ENCODE results near the gene BAD.
A peak's percentile ranks its signal among the peaks of the same experiment; 100 is the strongest.

DNA sequence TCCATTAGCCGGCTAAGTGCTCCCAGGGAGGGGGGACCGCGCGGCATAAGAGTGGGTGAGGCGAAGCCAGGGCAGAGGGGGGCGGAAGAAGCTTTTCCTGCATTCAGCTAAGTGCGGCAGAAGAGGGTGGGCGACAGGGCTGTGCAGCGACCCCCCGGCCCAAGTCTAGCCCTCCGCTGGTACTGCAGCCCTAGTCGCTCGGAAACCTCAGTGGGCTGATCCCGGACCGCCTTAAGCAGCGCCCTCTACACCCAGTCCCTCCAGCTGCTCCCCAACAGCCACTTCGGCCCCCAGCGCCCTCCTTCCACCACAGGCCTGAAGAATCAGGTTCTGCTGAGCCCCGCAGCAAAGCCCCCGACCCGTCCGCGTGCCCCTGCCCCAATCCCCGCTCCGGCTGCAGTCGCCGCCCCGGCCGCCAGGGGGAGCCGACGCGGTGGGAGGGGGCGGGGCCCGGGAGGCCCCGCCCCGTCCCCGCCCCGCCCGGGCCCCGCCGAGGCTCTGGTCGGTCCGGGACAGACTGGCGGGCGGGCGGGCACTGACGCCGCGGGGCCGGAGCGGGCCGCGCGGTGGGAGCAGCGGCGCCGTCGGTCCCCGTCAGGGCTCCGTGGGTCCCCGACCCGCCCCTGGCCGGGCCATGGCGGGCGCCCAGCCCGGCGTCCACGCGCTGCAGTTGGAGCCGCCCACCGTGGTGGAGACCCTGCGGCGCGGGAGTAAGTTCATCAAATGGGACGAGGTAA, 33.3 kb downstream of the BAD start, which contains the start of gene PLCB3:
- TF ChIP-seq, protein P1, sequence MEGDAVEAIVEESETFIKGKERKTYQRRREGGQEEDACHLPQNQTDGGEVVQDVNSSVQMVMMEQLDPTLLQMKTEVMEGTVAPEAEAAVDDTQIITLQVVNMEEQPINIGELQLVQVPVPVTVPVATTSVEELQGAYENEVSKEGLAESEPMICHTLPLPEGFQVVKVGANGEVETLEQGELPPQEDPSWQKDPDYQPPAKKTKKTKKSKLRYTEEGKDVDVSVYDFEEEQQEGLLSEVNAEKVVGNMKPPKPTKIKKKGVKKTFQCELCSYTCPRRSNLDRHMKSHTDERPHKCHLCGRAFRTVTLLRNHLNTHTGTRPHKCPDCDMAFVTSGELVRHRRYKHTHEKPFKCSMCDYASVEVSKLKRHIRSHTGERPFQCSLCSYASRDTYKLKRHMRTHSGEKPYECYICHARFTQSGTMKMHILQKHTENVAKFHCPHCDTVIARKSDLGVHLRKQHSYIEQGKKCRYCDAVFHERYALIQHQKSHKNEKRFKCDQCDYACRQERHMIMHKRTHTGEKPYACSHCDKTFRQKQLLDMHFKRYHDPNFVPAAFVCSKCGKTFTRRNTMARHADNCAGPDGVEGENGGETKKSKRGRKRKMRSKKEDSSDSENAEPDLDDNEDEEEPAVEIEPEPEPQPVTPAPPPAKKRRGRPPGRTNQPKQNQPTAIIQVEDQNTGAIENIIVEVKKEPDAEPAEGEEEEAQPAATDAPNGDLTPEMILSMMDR (IDR thresholded peaks at IDR 0.05): peak; percentile 78
- TF ChIP-seq EZH2 (IDR thresholded peaks at IDR 0.05; ENCODE audit: borderline replicate concordance, insufficient read depth, low read depth, low read length, poor library complexity, severe bottlenecking): no peak

All from B cell (primary cell).